IMR-90 (cell line): Measurements from ENCODE around the gene ANTXR1. TPM values are rescaled to one million over a fixed set of nuclear protein-coding genes. Genes with fewer than 3 reads are reported as not detected.
A peak's percentile ranks its signal among the peaks of the same experiment; 100 is the strongest.

Experiments used
- ATAC-seq: fragments of 200-7000 bp; cut with Tn5 transposase; 2 replicates; pipeline ENCODE4 v1.9.1; 2020; ENCODE audit warnings: low read depth, mild to moderate bottlenecking, moderate library complexity
- BruUV-seq: library from RNA; stranded (reverse); fragments of 400-500 nt; replicated peaks from 2 replicates; lab custom pipeline; 2021; lab: Mats Ljungman, UMichigan
- CTCF ChIA-PET: fragments of 300-600 bp; formaldehyde crosslinking; extraction: SDS; loops from one replicate; lab custom pipeline; 2021; ENCODE audit warnings: antibody characterized with exemption; lab: Yijun Ruan, JAX
- POLR2A ChIA-PET: fragments of 300-600 bp; sonication (Branson Sonifier 250); formaldehyde crosslinking; loops from one replicate; lab custom pipeline; 2022; ENCODE audit warnings: antibody characterized with exemption; ENCODE audit not compliant: unreplicated experiment; lab: Charles Lee
- DNase-seq: peaks from one replicate; pipeline ENCODE4 v3.0.0; 2013
- H2AFZ ChIP-seq: replicated peaks from 2 replicates; pipeline ENCODE3; 2013; ENCODE audit warnings: low read length, mild to moderate bottlenecking; ENCODE audit not compliant: poor library complexity
- H2AK5ac ChIP-seq: 2 replicates; pipeline ENCODE4 v1.6.1; 2013; ENCODE audit warnings: low read depth, low read length, inconsistent platforms
- H2AK9ac ChIP-seq: replicated peaks from 2 replicates; pipeline ENCODE3; 2013; ENCODE audit warnings: mild to moderate bottlenecking, low read depth, low read length, moderate library complexity; ENCODE audit not compliant: poor library complexity
- H2BK120ac ChIP-seq: 2 replicates; pipeline ENCODE4 v1.6.1; 2013; ENCODE audit warnings: low read depth, low read length, inconsistent platforms
- H2BK15ac ChIP-seq: 3 replicates; pipeline ENCODE4 v1.6.1; 2013; ENCODE audit warnings: low read depth, low read length, inconsistent platforms
- H2BK20ac ChIP-seq: 2 replicates; pipeline ENCODE4 v1.6.1; 2013; ENCODE audit warnings: low read depth, mild to moderate bottlenecking, inconsistent platforms, low read length, moderate library complexity
- H2BK5ac ChIP-seq: 2 replicates; pipeline ENCODE4 v1.6.1; 2013; ENCODE audit warnings: mild to moderate bottlenecking, low read depth, low read length, inconsistent platforms; ENCODE audit not compliant: poor library complexity, severe bottlenecking
- H3K14ac ChIP-seq: replicated peaks from 2 replicates; pipeline ENCODE4 v1.6.1; 2013; ENCODE audit warnings: low read depth, low read length, inconsistent platforms
- H3K18ac ChIP-seq: 2 replicates; pipeline ENCODE4 v1.6.1; 2013; ENCODE audit warnings: low read depth, low read length, control low read depth
- H3K23ac ChIP-seq: 2 replicates; pipeline ENCODE4 v1.6.1; 2013; ENCODE audit warnings: low read depth, low read length, inconsistent platforms
- H3K27ac ChIP-seq: 2 replicates; pipeline ENCODE4 v1.5.1; 2013; ENCODE audit warnings: mild to moderate bottlenecking, control low read depth, low read length; ENCODE audit not compliant: insufficient read depth
- H3K27me3 ChIP-seq: 2 replicates; pipeline ENCODE4 v1.6.1; 2013; ENCODE audit warnings: low read length; ENCODE audit not compliant: control insufficient read depth, insufficient read depth
- H3K36me3 ChIP-seq: 2 replicates; pipeline ENCODE4 v1.6.1; 2013; ENCODE audit warnings: low read length, mixed read lengths; ENCODE audit not compliant: control insufficient read depth, insufficient read depth
- H3K4ac ChIP-seq: 2 replicates; pipeline ENCODE4 v1.6.1; 2013; ENCODE audit warnings: low read depth, low read length, inconsistent platforms
- H3K4me1 ChIP-seq: 2 replicates; pipeline ENCODE4 v1.6.1; 2013; ENCODE audit warnings: low read length, mixed read lengths; ENCODE audit not compliant: control insufficient read depth, insufficient read depth
- H3K4me2 ChIP-seq: 2 replicates; pipeline ENCODE4 v1.6.1; 2013; ENCODE audit warnings: low read depth, mild to moderate bottlenecking, control low read depth, low read length, moderate library complexity
- H3K4me3 ChIP-seq: 2 replicates; pipeline ENCODE4 v1.5.1; 2013; ENCODE audit warnings: low read depth, mild to moderate bottlenecking, control low read depth, low read length, moderate library complexity; ENCODE audit not compliant: insufficient read depth
- H3K56ac ChIP-seq: 2 replicates; pipeline ENCODE4 v1.6.1; 2013; ENCODE audit warnings: low read length, inconsistent platforms; ENCODE audit not compliant: insufficient read depth; ENCODE audit errors: extremely low read depth
- H3K79me1 ChIP-seq, 2 experiments: 2 replicates each; pipeline ENCODE4 v1.6.1; 2013; ENCODE audit warnings: low read length in 2 of 2, inconsistent platforms in 1 of 2, low read depth in 1 of 2
- H3K9ac ChIP-seq: 2 replicates; pipeline ENCODE4 v1.6.1; 2013; ENCODE audit warnings: low read depth, low read length, control low read depth
- H3K9me1 ChIP-seq: 2 replicates; pipeline ENCODE4 v1.6.1; 2013; ENCODE audit warnings: low read length, inconsistent platforms; ENCODE audit not compliant: insufficient read depth
- H3K9me3 ChIP-seq: 2 replicates; pipeline ENCODE4 v1.6.1; 2013; ENCODE audit warnings: low read length; ENCODE audit not compliant: control insufficient read depth, insufficient read depth
- H4K20me1 ChIP-seq: 2 replicates; pipeline ENCODE4 v1.6.1; 2013; ENCODE audit warnings: low read length, inconsistent platforms; ENCODE audit not compliant: insufficient read depth
- H4K5ac ChIP-seq: 2 replicates; pipeline ENCODE4 v1.6.1; 2013; ENCODE audit warnings: mild to moderate bottlenecking, low read depth, low read length, control low read depth
- H4K8ac ChIP-seq, 2 experiments: 2 replicates each; pipeline ENCODE4 v1.6.1; 2013; ENCODE audit warnings: low read depth in 2 of 2, low read length in 2 of 2, control low read depth in 1 of 2, inconsistent platforms in 1 of 2
- H4K91ac ChIP-seq: 2 replicates; pipeline ENCODE4 v1.6.1; 2013; ENCODE audit warnings: low read depth, low read length, inconsistent platforms; ENCODE audit not compliant: insufficient read depth
- BHLHE40 ChIP-seq: fragments of 150-350 bp; IDR thresholded peaks from 2 replicates; pipeline ENCODE4 v1.6.1; 2016; ENCODE audit warnings: mild to moderate bottlenecking, low read depth, low read length
- CEBPB ChIP-seq: IDR thresholded peaks from 2 replicates; pipeline ENCODE4 v1.6.1; 2012; ENCODE audit warnings: low read depth, low read length, improper control_type of control experiment
- CHD1 ChIP-seq: IDR thresholded peaks from 2 replicates; pipeline ENCODE4 v1.6.1; 2012; ENCODE audit warnings: low read depth, low read length, improper control_type of control experiment
- FOS ChIP-seq: fragments of 150-350 bp; IDR thresholded peaks from 2 replicates; pipeline ENCODE4 v1.6.1; 2016; ENCODE audit warnings: low read depth, low read length
- MAFK ChIP-seq: IDR thresholded peaks from 2 replicates; pipeline ENCODE4 v1.6.1; 2012; ENCODE audit warnings: low read depth, low read length, improper control_type of control experiment
- MAZ ChIP-seq: IDR thresholded peaks from 2 replicates; pipeline ENCODE4 v1.6.1; 2012; ENCODE audit warnings: low read depth, mild to moderate bottlenecking, low read length, improper control_type of control experiment, moderate library complexity, borderline replicate concordance
- MXI1 ChIP-seq: IDR thresholded peaks from 2 replicates; pipeline ENCODE4 v1.6.1; 2012; ENCODE audit warnings: low read depth, mild to moderate bottlenecking, low read length, moderate library complexity, borderline replicate concordance
- NFE2L2 ChIP-seq: fragments of 150-350 bp; IDR thresholded peaks from 2 replicates; pipeline ENCODE4 v1.6.1; 2016; ENCODE audit warnings: low read depth, mild to moderate bottlenecking, low read length
- POLR2A ChIP-seq: IDR thresholded peaks from 2 replicates; pipeline ENCODE4 v1.6.1; 2012; ENCODE audit warnings: mild to moderate bottlenecking, low read depth, low read length
- RAD21 ChIP-seq: IDR thresholded peaks from 2 replicates; pipeline ENCODE4 v1.6.1; 2012; ENCODE audit warnings: low read length, improper control_type of control experiment
- RCOR1 ChIP-seq: IDR thresholded peaks from 2 replicates; pipeline ENCODE4 v1.6.1; 2012; ENCODE audit warnings: mild to moderate bottlenecking, low read length, improper control_type of control experiment; ENCODE audit not compliant: insufficient replicate concordance
- RFX5 ChIP-seq: IDR thresholded peaks from 2 replicates; pipeline ENCODE4 v1.8.0; 2012; ENCODE audit warnings: low read depth, mild to moderate bottlenecking, low read length, moderate library complexity
- SMC3 ChIP-seq: fragments of 150-350 bp; IDR thresholded peaks from 2 replicates; pipeline ENCODE4 v1.6.1; 2016; ENCODE audit warnings: low read depth, mild to moderate bottlenecking, antibody characterized with exemption, low read length, moderate library complexity
- WGBS, 2 experiments: methylation state at CpG; one replicate each; pipeline versions ENCODE4 v1.1.5 to v1.1.7; 2013; ENCODE audit warnings: missing lambda C conversion rate in 2 of 2; ENCODE audit not compliant: insufficient read length in 1 of 2; ENCODE audit errors: extremely low coverage in 2 of 2; 5-methylcytosine and 5-hydroxymethylcytosine counted together
- dilution Hi-C: fragments of 300-500 bp; cut with HindIII; formaldehyde crosslinking; loops from one replicate; pipeline ENCODE4 v1.14.3; 2018; ENCODE audit warnings: low sequenced_read_pairs; ENCODE audit not compliant: unreplicated experiment
- in situ Hi-C: fragments of 300-500 bp; cut with MboI; formaldehyde crosslinking; loops from 3 replicates; pipeline ENCODE4 v1.14.3; 2019; ENCODE audit warnings: low sequenced_read_pairs, inconsistent platforms, mixed read lengths
- intact Hi-C: fragments of 100-400 bp; cut with micrococcal nuclease; formaldehyde crosslinking; loops from 2 replicates; pipeline ENCODE4 v1.10.0; 2022
- polyA plus RNA-seq, 3 experiments: library from polyadenylated mRNA; depleted of rRNA; stranded (reverse); fragments of >200 nt; gene quantifications; 2 replicates each; pipeline ENCODE4 v1.2.3, GENCODE V29; 2012; ENCODE audit warnings: low replicate concordance in 1 of 3
- total RNA-seq: library from RNA; depleted of rRNA; stranded (reverse); fragments of >200 nt; gene quantifications from 2 replicates; pipeline ENCODE4 v1.2.3, GENCODE V29; 2012
- TF ChIP-seq, protein P1 (sequence below): fragments of 150-350 bp; IDR thresholded peaks from 2 replicates; pipeline ENCODE4 v1.6.1; 2016; ENCODE audit warnings: low read depth, mild to moderate bottlenecking, low read length, moderate library complexity, borderline replicate concordance
- TF ChIP-seq, protein P2 (sequence below): fragments of 150-350 bp; IDR thresholded peaks from 2 replicates; pipeline ENCODE4 v1.6.1; 2017; ENCODE audit warnings: mild to moderate bottlenecking, antibody characterized with exemption, low read length, low read depth
- TF ChIP-seq, protein P3 (sequence below): conservative IDR thresholded peaks from 2 replicates; pipeline ENCODE4 v1.5.1; 2012; ENCODE audit warnings: mild to moderate bottlenecking, low read depth, low read length, improper control_type of control experiment

Gene ANTXR1
- total and polyA plus RNA-seq, 2 of the 4 experiments (the other 2 are of a cell fraction): 27.2 to 36.9 TPM

DNA sequence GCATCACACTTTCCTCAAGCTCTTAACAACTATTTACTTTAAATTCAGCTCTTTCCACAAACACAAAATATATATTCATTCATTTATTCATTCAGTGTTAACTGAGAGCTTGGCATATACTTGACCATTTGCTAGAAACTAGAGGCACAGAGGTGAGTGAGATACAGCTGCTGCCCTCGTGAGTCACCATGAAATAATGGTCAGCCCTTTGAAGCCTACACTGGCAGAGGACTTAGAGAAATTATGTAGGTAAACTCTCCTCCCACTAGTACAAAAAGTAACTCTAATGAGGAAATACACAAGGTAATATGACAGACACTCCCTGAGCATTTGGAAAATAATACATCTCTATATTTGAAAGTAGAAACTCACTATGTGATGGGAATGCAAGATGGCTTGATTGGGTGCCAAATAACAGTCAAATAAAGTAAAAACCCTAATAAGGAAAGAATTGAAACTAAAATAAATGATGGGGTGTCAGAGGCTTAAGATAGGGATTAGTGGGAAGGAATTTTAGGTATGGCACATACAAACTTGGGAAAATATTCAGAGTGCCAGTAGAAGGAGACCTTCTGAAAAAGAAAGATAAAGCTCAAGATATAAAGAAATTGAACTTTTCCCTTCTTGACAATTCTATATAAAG is 61.1 kb downstream of the ANTXR1 start:
- POLR2A ChIA-PET: no interaction called here
- Histone ChIP-seq H3K4ac (no peak overlapping the region), H4K91ac (no peak overlapping the region), H4K5ac (no peak overlapping the region), H3K56ac (no peak overlapping the region), H2BK20ac (no peak overlapping the region), H4K8ac (no peak overlapping the region), H3K14ac (no peak overlapping the region), H3K4me2 (no peak overlapping the region), H3K18ac (no peak overlapping the region), H2AFZ (no peak overlapping the region), H3K9me1 (peaks cover 16% of the 10 kb centered on the region), H3K23ac (no peak overlapping the region), H2BK120ac (no peak overlapping the region), H3K4me1 (peaks cover 2% of the 10 kb centered on the region; the same call in 1 of the 2 replicates), H3K79me1 (peaks cover 11 to 53% of the 10 kb centered on the region in 2 experiments; a peak in 3 of 4 replicates), H2AK5ac (no peak overlapping the region), H3K36me3 (peaks cover 55% of the 10 kb centered on the region), H3K27ac (no peak overlapping the region), H3K9me3 (no peaks in the 10 kb centered on the region), H2BK5ac (no peak overlapping the region), H3K9ac (no peak overlapping the region), H3K27me3 (no peaks in the 10 kb centered on the region), H4K20me1 (peaks cover 8% of the 10 kb centered on the region; the same call in 1 of the 2 replicates), H2BK15ac (no peak overlapping the region), H3K4me3 (no peak overlapping the region), H2AK9ac (no peak overlapping the region)
- ATAC-seq (peak; percentile 42; the same call in 1 of the 2 replicates), DNase-seq (no peak)
- no TSS peak for BruUV-seq
- dilution Hi-C loops (no loop called here), in situ Hi-C loops (no loop called here), intact Hi-C loops (no loop called here)
- no CpG with 5 or more reads among the region's 1 CpG for WGBS, 2 experiments
- CTCF ChIA-PET: interaction anchor here (0.7 kb wide), 1 partner anchor 9 kb away, joined by 3 read pairs; no protein-coding TSS in a partner anchor
- TF ChIP-seq CEBPB: no peak
- no peak for TF ChIP-seq MAZ
- no peak for TF ChIP-seq MXI1
- TF ChIP-seq SMC3: no peak
- no peak for TF ChIP-seq RFX5
- TF ChIP-seq RAD21: no peak
- no peak for TF ChIP-seq CHD1
- TF ChIP-seq MAFK: no peak
- TF ChIP-seq, protein P1, sequence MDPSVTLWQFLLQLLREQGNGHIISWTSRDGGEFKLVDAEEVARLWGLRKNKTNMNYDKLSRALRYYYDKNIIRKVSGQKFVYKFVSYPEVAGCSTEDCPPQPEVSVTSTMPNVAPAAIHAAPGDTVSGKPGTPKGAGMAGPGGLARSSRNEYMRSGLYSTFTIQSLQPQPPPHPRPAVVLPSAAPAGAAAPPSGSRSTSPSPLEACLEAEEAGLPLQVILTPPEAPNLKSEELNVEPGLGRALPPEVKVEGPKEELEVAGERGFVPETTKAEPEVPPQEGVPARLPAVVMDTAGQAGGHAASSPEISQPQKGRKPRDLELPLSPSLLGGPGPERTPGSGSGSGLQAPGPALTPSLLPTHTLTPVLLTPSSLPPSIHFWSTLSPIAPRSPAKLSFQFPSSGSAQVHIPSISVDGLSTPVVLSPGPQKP: no peak
- TF ChIP-seq RCOR1: no peak
- TF ChIP-seq BHLHE40: no peak
- TF ChIP-seq FOS: no peak
- TF ChIP-seq POLR2A: no peak
- TF ChIP-seq, protein P2, sequence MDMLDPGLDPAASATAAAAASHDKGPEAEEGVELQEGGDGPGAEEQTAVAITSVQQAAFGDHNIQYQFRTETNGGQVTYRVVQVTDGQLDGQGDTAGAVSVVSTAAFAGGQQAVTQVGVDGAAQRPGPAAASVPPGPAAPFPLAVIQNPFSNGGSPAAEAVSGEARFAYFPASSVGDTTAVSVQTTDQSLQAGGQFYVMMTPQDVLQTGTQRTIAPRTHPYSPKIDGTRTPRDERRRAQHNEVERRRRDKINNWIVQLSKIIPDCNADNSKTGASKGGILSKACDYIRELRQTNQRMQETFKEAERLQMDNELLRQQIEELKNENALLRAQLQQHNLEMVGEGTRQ: no peak
- TF ChIP-seq NFE2L2: no peak
- TF ChIP-seq, protein P3, sequence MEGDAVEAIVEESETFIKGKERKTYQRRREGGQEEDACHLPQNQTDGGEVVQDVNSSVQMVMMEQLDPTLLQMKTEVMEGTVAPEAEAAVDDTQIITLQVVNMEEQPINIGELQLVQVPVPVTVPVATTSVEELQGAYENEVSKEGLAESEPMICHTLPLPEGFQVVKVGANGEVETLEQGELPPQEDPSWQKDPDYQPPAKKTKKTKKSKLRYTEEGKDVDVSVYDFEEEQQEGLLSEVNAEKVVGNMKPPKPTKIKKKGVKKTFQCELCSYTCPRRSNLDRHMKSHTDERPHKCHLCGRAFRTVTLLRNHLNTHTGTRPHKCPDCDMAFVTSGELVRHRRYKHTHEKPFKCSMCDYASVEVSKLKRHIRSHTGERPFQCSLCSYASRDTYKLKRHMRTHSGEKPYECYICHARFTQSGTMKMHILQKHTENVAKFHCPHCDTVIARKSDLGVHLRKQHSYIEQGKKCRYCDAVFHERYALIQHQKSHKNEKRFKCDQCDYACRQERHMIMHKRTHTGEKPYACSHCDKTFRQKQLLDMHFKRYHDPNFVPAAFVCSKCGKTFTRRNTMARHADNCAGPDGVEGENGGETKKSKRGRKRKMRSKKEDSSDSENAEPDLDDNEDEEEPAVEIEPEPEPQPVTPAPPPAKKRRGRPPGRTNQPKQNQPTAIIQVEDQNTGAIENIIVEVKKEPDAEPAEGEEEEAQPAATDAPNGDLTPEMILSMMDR: no peak
